ENCODE results near the gene USP2. TPM values are rescaled to one million over a fixed set of nuclear protein-coding genes. Genes with fewer than 3 reads are reported as not detected.

USP2 gene
- total RNA-seq, 4 donors from 2014 or later = 0.19 to 8.7 (median 1.0) TPM

DNA sequence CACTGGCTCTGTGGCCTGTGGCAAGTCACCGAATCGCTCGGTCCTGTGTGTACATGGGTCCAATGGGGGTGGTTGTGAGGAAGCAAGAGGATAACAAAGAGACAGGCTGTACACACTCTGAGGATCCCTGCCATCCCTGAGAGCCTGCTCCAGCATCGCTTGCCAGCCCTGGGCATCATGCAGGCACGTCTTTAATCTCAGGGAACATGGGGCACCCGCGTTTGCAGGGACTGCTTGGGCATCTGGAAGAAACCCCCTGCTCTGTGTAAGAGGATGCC lies 39.5 kb downstream of the USP2 start:
- TF ChIP-seq, protein P1, sequence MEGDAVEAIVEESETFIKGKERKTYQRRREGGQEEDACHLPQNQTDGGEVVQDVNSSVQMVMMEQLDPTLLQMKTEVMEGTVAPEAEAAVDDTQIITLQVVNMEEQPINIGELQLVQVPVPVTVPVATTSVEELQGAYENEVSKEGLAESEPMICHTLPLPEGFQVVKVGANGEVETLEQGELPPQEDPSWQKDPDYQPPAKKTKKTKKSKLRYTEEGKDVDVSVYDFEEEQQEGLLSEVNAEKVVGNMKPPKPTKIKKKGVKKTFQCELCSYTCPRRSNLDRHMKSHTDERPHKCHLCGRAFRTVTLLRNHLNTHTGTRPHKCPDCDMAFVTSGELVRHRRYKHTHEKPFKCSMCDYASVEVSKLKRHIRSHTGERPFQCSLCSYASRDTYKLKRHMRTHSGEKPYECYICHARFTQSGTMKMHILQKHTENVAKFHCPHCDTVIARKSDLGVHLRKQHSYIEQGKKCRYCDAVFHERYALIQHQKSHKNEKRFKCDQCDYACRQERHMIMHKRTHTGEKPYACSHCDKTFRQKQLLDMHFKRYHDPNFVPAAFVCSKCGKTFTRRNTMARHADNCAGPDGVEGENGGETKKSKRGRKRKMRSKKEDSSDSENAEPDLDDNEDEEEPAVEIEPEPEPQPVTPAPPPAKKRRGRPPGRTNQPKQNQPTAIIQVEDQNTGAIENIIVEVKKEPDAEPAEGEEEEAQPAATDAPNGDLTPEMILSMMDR (IDR thresholded peaks at IDR 0.05; ENCODE audit: low read depth) = no peak

DNA sequence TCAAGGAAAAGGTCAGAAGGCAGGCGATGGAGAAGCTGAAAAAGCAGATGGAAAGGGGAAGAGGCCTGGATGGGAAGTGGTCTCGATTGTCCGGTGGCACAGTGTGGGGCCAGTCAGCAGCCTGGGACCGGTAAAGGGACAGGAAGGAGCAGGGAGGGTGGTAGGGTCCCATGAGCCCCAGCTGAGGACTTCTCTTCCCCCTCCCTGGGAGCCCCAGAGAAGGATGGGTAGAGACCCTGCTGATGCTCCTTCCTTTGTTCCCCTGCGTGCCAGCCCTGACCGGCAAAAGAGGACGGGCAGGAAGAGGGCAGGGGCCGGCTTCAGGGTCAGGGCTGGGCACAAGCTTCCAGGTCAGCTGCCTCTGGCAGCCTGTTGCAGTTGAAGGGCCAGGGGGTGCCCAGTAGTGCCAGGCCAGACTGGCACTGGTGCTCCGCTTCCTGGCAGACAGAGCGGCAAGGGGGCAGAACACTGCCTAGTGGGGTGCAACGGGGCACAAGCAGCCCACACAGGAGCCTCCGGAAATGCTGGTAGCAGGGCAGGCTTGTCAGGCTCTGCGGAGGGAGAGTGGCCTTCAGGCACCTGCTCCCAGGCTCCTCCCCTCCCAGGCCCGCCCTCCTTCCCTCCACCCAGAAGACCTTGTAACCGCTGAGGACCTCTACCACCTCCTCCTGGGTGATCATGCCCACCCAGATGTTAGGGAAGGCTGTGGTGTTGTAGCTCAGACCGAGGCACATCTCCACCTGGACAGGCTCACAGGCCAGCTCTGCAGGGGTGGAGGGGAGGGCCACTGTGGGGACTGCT lies 40.1 kb downstream of the USP2 start:
- TF ChIP-seq, protein P1 (IDR thresholded peaks at IDR 0.05; ENCODE audit: low read depth) = no peak

DNA sequence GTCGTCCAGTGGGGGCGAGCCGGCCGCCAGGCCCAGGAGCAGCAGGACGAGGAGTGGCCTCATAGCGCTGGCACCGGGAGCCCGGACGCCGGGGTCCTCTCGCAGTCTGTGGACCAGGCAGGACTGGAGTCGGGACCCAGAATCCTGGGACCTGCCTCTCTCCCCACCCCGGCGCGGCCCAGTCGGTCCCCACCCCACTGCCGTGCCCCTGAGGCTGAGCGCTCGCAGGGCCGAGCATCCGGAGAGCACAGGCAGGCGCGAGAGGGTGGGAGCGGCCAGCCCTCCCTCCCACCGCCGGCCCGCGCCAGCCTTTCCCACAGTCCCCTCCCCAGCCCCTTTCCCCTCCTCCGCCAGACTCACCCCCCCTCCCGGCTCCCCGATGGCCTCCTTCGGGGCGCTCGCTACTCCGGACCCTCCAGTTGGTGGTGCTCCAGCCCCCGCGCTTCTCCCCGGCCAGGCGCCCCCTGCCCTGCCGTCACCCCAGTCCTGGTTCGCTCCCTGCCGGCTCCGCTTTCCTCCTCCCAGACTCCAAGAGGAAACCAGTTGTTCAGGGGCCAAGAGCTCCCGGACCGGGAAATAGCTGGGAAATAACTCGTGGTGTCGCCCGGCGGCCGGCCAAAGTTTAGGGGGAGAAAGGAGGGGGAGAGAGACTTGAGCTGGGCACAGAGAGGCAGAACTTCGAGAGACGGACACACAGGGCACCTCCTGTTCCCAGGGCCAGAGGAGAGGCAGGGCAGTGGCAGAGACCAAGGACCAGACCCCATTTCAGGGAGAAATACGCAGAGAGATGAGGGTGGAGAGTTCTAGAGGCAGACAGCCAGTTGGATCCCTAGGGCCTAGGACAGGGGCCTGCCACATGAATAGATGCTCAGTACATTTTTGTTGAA lies 40.9 kb downstream of the USP2 start, which contains the start of gene C1QTNF5:
TSS of gene C1QTNF5 (minus strand) at position 549 of the 887 bp plus-strand sequence. CDS start at position 63, 486 bp downstream.
- TF ChIP-seq, protein P1 (IDR thresholded peaks at IDR 0.05; ENCODE audit: low read depth) = no peak

DNA sequence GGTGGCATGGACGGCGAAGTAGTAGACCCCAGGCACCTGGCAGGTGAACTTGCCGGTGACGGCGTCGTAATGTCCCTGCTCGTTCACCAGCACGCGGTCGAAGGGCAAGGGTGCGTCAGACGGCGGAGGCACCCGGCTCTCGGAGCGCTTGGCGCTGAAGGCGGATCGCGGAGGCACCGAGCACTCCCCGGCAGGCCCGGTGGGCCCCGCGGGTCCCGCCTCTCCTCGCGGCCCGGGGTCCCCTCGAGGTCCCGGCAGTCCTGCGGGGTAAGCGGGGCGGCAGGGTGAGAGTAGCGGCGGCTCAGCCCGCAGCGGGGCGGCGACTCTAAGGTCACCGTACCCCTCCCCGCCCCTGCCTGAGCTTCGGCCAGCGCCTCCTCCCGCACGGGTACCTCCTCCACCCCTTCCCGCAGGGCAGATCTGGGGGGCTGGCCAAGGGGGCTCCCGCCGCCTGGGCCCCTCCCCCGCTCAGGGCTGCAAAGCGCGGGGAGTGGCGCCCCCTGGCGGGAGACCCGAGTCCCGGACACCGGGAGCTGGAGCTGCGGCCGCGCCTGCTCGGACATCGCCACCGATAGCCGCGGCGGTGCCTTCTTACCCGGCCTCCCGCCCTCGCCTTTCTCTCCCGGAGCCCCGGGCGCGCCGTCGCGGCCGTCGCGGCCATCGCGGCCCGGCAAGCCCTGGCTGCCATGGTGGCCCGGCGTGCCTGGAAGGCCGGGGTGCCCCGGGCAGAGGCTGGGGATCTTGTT lies 41.7 kb downstream of the USP2 start:
- TF ChIP-seq, protein P1 (IDR thresholded peaks at IDR 0.05; ENCODE audit: low read depth) = no peak

DNA sequence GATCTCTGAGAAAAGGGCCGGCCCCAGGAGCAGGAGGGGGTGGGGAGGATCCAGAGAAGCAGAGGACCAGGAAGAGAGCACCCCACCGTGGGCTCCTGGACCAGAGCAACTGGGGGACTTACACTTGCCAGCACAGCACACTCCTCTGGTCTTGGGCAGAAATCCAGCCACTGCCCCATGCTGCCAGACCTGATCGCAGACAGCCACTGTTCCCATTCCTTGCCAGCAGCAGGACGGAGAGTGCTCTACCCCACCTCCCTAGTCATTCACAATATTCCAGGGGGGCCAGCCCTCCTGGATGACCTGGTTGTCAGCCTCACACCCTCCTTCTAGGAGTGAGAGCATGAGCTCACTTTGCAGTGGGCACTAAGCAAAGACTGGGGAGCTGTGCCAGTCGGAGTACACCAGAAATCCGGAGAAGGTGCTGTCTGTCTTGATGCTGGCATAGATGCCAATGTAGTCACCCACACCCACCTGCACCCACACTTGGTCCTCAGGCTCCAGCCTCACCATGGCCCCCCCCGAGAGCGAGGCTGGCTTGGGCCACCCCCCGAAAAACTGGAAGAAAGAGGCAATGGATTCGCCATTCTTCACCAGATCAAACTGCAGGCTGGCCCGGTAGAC lies 42.4 kb downstream of the USP2 start:
- TF ChIP-seq, protein P1 (IDR thresholded peaks at IDR 0.05; ENCODE audit: low read depth) = no peak

DNA sequence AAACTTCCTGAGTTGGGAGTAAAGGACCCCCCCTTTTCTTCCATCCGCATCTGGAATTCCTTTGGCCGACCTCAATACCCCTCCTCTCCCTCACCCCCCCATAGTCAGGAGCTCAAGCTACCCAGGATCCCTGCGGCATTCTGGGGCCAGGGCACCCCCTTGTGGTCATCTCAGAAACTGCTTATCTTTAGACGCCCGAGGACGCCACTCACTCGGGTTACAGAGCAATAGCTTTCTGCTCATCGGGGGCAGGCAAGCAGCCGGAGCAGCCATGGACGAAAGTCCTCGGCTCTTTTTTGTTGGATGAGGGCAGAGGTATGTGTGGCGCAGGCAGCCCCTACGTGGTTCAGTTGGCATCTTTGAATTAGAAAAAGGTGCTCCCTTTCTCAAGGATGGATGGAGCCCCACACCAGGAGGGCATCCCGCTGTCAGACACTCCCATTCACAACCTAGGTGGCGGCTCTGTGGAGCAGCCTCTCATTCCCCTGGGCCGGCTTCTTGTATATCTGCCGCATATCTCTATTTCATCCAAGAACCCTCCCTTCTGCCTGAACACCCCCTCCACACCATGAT lies 43.1 kb downstream of the USP2 start:
- TF ChIP-seq, protein P1 (IDR thresholded peaks at IDR 0.05; ENCODE audit: low read depth) = no peak

All from subcutaneous adipose tissue (tissue), 4 donors.